HUES6 (cell line): ENCODE measurements around the gene NDRG2.

Experiments
- H3K27ac ChIP-seq: 2 replicates; pipeline ENCODE4 v1.7.0; 2013; ENCODE audit warnings: low read depth, mild to moderate bottlenecking, low read length, inconsistent platforms
- H3K27me3 ChIP-seq: 2 replicates; pipeline ENCODE4 v1.6.1; 2013; ENCODE audit warnings: low read length; ENCODE audit not compliant: control insufficient read depth, insufficient read depth
- H3K36me3 ChIP-seq: 2 replicates; pipeline ENCODE4 v1.6.1; 2013; ENCODE audit warnings: low read length; ENCODE audit not compliant: control insufficient read depth, insufficient read depth
- H3K4me1 ChIP-seq: 2 replicates; pipeline ENCODE4 v1.6.1; 2013; ENCODE audit warnings: low read length; ENCODE audit not compliant: control insufficient read depth, insufficient read depth
- H3K4me3 ChIP-seq: 2 replicates; pipeline ENCODE4 v1.5.1; 2013; ENCODE audit warnings: low read depth, low read length
- H3K9ac ChIP-seq: one replicate; pipeline ENCODE4 v1.6.1; 2013; ENCODE audit warnings: mild to moderate bottlenecking, low read length
- H3K9me3 ChIP-seq: 2 replicates; pipeline ENCODE4 v1.6.1; 2013; ENCODE audit warnings: low read depth, low read length; ENCODE audit not compliant: control insufficient read depth, insufficient read depth

Gene NDRG2

GRCh38 chr14:21029917-21030316 is 5.1 kb upstream of the NDRG2 start, which contains the start of gene TPPP2:
TPPP2 (plus strand) TSS chr14:21030217; CDS start chr14:21030582, 365 bp downstream.
- Histone ChIP-seq H3K9me3 (no peaks in the 10 kb centered on the region), H3K4me1 (peaks cover 16% of the 10 kb centered on the region), H3K4me3 (no peak within 1 kb of the TSS), H3K27ac (no peak within 1 kb of the TSS), H3K9ac (no peak within 1 kb of the TSS), H3K36me3 (no peaks in the 10 kb centered on the region), H3K27me3 (peaks cover 3% of the 10 kb centered on the region; the same call in 1 of the 2 replicates)

- no peaks in the 10 kb centered on the region for H3K36me3 ChIP-seq
- no peak overlapping the region for H3K9ac ChIP-seq
- 0 out of 2 replicates have a peak overlapping the region, but pooled peaks have one; percentile 19 for H3K4me3 ChIP-seq
- H3K4me1 ChIP-seq, result peaks cover 35% of the 10 kb centered on the region
- peaks cover 28% of the 10 kb centered on the region for H3K27me3 ChIP-seq
- no peak overlapping the region for H3K27ac ChIP-seq
- no peaks in the 10 kb centered on the region for H3K9me3 ChIP-seq
These were observed 2.1 kb upstream of the NDRG2 start for GRCh38 chr14:21026988-21027315.

DNA sequence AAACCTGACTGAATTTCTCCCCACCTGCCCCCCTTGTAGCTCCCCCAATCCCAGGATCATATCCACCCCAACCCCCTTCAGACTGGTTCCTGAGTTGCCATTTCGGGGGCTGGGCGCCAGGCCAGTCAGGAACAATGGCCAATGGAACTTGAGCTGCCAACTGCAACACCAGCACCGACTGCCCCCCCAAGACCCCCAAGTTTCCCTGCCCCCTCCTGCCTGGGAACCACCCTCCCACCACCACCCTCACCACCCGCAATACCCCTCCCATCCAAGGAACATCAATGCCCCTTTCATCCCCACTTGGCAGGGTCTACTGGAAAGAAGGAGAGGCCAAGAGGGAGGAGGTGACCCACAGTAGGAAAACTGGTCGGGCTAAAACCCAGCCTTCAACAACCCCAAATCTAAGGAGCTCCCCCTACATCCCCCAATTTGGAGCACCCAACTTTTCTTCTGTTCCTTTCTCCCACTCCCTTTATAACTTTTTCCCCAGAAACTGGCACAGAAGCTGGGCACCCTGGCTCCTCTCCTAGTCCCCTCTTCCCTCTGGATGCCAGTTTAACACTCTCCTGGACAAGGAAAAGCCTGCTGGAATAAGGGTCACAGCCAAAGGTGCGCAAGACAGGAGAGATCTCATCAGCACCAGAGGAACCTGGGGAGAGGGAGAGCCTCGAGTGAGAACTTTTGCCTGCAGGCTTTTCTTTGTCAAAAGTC is 1.6 kb upstream of the NDRG2 start:
- peaks cover 35% of the 10 kb centered on the region for H3K4me1 ChIP-seq
- peak overlapping the region; percentile 11 for H3K9ac ChIP-seq
- H3K27me3 ChIP-seq, result peaks cover 32% of the 10 kb centered on the region
- H3K36me3 ChIP-seq, result no peaks in the 10 kb centered on the region; the same call in 1 of the 2 replicates
- no peak overlapping the region for H3K27ac ChIP-seq
- no peaks in the 10 kb centered on the region for H3K9me3 ChIP-seq
- peak overlapping the region; percentile 54 for H3K4me3 ChIP-seq

DNA sequence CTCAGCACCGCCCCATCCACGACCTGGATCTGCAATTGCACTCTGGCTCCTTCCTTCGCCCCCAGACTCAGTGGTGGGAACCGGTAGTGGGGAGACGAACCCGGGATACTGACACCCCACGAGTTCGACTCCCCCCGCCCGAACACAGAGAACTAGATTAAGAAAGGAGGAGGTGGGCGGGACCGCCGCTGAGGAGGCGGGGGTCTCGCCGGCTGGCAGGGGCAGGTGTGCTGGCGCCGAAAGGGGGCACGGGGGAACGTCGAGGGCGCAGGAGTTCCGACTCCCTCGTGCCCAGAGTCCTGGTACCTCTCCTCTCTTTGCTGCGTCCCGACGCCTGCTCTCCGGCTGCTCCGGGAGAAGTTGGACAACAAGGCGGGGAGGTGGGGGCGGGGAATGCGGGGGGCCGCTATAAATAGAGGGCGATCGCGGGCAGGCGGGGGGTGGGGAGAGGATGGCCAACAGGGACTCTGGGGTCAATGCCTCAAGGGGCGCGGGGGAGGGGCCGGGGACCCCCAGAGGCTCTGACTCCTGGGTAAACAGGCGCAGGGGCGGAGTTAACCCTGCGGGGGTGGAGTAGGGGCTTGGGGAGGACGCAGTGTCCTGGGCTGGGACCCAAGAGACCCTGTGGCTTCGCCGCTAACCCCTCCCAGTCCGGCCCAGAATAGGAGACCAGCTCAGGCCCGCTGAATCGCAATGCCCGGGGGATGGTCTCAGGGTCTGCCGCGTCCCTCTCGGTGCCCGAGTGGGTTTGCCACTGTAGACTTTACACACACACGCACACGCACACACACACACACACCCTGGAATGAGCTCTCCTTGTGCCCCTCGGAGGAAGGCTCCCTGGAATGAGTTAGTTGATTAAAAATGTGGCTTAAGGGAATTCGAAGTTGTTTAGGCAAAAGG is 761 bp upstream of the NDRG2 start:
- Histone ChIP-seq H3K27ac (peak overlapping the region; percentile 60; the same call in 1 of the 2 replicates), H3K9ac (peak overlapping the region; percentile 78), H3K4me3 (peak overlapping the region; percentile 89)

DNA sequence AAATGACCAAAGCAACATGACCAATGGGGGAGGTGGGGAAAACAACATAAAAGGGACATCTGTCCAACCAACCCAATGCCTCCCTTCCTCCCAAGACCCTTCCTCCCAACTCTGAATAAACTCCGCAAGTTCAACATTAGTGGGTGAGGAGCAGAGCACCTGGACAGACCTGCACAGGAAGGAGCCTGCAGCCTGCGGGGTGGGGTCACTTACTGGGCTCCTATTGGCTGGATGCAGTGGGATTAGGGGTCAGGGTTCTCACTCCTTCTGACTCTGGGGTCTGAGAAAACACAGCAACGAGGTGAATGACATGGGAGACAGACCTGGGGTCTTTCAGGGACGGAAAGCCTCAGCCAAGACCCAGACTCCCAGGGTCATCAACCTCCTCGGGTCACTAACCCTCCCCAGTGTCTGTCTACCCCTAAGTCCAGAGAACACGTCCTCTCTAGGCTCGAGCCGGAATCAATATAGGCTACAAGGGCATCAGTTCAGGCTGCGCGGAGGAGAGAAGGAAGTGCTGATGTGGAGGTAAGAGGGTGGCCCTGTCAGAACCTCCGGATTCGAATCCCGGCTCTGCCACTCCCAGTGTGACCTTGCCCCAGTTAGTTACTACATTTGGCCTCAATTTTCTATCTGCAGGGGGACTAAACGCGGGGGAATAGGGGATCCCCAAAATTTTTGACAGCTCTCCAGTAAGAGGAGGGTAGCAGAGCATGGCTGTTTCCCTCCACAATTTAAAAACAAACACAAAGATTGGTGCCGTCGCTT is 860 bp downstream of the NDRG2 start:
- Histone ChIP-seq H3K9ac (peak overlapping the region; percentile 85), H3K9me3 (no peaks in the 10 kb centered on the region), H3K4me1 (peaks cover 35% of the 10 kb centered on the region), H3K27me3 (peaks cover 32% of the 10 kb centered on the region), H3K36me3 (no peaks in the 10 kb centered on the region; the same call in 1 of the 2 replicates), H3K27ac (no peak overlapping the region; the same call in 1 of the 2 replicates), H3K4me3 (peak overlapping the region; percentile 93)

More for the DNA sequence above, 761 bp upstream of the NDRG2 start:
- Histone ChIP-seq H3K4me1 (peaks cover 35% of the 10 kb centered on the region), H3K9me3 (no peaks in the 10 kb centered on the region), H3K36me3 (no peaks in the 10 kb centered on the region; the same call in 1 of the 2 replicates), H3K27me3 (peaks cover 32% of the 10 kb centered on the region)

GRCh38 chr14:21023174-21023573 is 1.7 kb downstream of the NDRG2 start:
- no peaks in the 10 kb centered on the region; the same call in 1 of the 2 replicates for H3K36me3 ChIP-seq
- peaks cover 32% of the 10 kb centered on the region for H3K27me3 ChIP-seq
- 0 out of 2 replicates have a peak overlapping the region, but pooled peaks have one; percentile 93 for H3K4me3 ChIP-seq

GRCh38 chr14:21022686-21023085 is 2.2 kb downstream of the NDRG2 start:
- H3K4me1 ChIP-seq, result peaks cover 35% of the 10 kb centered on the region
- peaks cover 32% of the 10 kb centered on the region for H3K27me3 ChIP-seq
- H3K4me3 ChIP-seq, result no peak overlapping the region
- no peak overlapping the region for H3K9ac ChIP-seq
- H3K36me3 ChIP-seq, result peaks cover 3% of the 10 kb centered on the region
- no peak overlapping the region for H3K27ac ChIP-seq
- H3K9me3 ChIP-seq, result no peaks in the 10 kb centered on the region

More at GRCh38 chr14:21023174-21023573, 1.7 kb downstream of the NDRG2 start:
- Histone ChIP-seq H3K9ac (no peak overlapping the region), H3K9me3 (no peaks in the 10 kb centered on the region), H3K4me1 (peaks cover 35% of the 10 kb centered on the region), H3K27ac (no peak overlapping the region)

DNA sequence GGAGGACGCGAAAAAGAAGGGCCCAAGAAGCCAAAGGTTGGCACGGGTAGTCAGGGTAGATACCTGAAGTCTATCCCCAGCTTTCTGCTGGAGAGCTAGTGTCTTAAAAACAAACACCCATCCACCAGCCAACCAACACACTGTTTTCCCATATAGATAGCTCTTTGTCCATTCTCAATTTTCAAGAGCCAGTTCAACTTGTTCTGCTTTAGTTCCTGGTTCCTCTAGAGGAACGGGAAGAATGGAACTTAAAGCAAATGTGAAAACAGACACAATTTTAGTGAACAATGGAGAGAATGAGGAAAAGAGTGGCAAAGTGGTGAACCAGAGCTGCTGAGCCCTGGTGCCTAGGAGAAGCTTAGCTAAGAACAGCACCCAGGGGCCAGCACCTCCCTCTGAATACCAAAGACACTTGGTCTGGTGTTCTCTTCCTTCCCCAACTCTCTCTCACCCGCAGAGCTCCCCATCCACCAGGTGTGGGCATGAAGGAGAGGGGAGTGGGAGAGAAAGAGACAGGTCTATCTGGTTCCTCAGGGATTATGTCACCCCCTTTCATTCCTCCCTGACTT is 3.8 kb downstream of the NDRG2 start:
- Histone ChIP-seq H3K4me1 (peaks cover 22% of the 10 kb centered on the region), H3K27ac (no peak overlapping the region), H3K9ac (no peak overlapping the region), H3K4me3 (no peak overlapping the region), H3K36me3 (peaks cover 6% of the 10 kb centered on the region), H3K27me3 (peaks cover 32% of the 10 kb centered on the region), H3K9me3 (no peaks in the 10 kb centered on the region)

GRCh38 chr14:21019366-21019765 is 5.5 kb downstream of the NDRG2 start:
- Histone ChIP-seq H3K9me3 (no peaks in the 10 kb centered on the region), H3K9ac (no peak overlapping the region), H3K36me3 (peaks cover 6% of the 10 kb centered on the region), H3K27ac (no peak overlapping the region), H3K4me1 (peaks cover 20% of the 10 kb centered on the region), H3K27me3 (peaks cover 28% of the 10 kb centered on the region), H3K4me3 (no peak overlapping the region)

DNA sequence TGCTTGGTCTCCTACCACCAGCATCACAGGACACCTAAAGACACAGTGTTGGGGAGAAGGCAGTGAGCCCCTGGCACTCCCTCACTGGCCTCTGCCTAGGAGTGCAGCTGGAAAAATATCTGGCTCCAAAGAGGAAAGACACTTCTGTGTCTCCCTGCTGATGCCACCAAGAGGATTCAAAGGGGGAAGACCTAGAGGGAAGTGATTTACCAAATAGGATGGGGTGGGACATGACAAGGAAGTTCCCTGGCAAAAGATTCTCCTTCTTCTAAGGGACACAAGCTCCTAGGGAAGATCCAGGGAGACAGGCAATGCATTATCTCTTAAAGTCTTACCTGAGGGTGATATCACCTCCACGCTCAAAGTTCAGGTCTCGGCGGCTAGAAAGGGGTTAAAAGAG is 6.1 kb downstream of the NDRG2 start:
- Histone ChIP-seq H3K9ac (no peak overlapping the region), H3K27me3 (peaks cover 22% of the 10 kb centered on the region), H3K36me3 (peaks cover 6% of the 10 kb centered on the region), H3K4me3 (no peak overlapping the region), H3K9me3 (no peaks in the 10 kb centered on the region), H3K27ac (no peak overlapping the region), H3K4me1 (peaks cover 14% of the 10 kb centered on the region)
